ENCODE results near the gene ICAM2.

- TF ChIP-seq CTCF (IDR thresholded peaks at IDR 0.05; ENCODE audit: low read length), result no peak
- no peak for TF ChIP-seq EZH2phosphoT487 (IDR thresholded peaks at IDR 0.05; ENCODE audit: low read length)
- TF ChIP-seq EZH2 (optimal IDR thresholded peaks at IDR 0.05; ENCODE audit: low read depth, low read length), result no peak
Measured at GRCh38 chr17:63987221-63988126, 33.0 kb downstream of the ICAM2 start.
